AG10803 (cell line): ENCODE results near the gene COASY.
A peak's percentile ranks its signal among the peaks of the same experiment; 100 is the strongest.

Source experiments
- DNase-seq: peaks from one replicate; pipeline ENCODE4 v3.0.0; 2010; ENCODE audit warnings: low read depth
- H3K4me3 ChIP-seq: 2 replicates; pipeline ENCODE4 v1.5.1; 2011; ENCODE audit warnings: mild to moderate bottlenecking, low read length, control low read depth
- CTCF ChIP-seq: conservative IDR thresholded peaks from 2 replicates; pipeline ENCODE4 v1.5.1; 2011; ENCODE audit warnings: mild to moderate bottlenecking, low read length, control low read depth, inconsistent platforms

COASY gene

GRCh38 chr17:42586514-42587230, 24.7 kb downstream of the COASY start:
- no peak for TF ChIP-seq CTCF
- no peak overlapping the region for H3K4me3 ChIP-seq

GRCh38 chr17:42590886-42591285, 28.9 kb downstream of the COASY start:
- TF ChIP-seq CTCF, result no peak
- DNase-seq, result no peak
- H3K4me3 ChIP-seq, result no peak overlapping the region

More at GRCh38 chr17:42586514-42587230, 24.7 kb downstream of the COASY start:
- DNase-seq, result no peak

- DNase-seq, result no peak
- H3K4me3 ChIP-seq, result no peak overlapping the region
- TF ChIP-seq CTCF, result no peak
Observed at GRCh38 chr17:42591411-42591810, 29.5 kb downstream of the COASY start.

GRCh38 chr17:42596386-42596785, 34.4 kb downstream of the COASY start:
- no peak for TF ChIP-seq CTCF
- H3K4me3 ChIP-seq, result no peak overlapping the region

GRCh38 chr17:42598905-42599304, 37.0 kb downstream of the COASY start:
- no peak for TF ChIP-seq CTCF
- H3K4me3 ChIP-seq, result no peak overlapping the region
- DNase-seq, result peak; percentile 43

More at GRCh38 chr17:42596386-42596785, 34.4 kb downstream of the COASY start:
- DNase-seq, result no peak

GRCh38 chr17:42603318-42603717, 41.4 kb downstream of the COASY start:
- no peak for TF ChIP-seq CTCF
- no peak for DNase-seq
- H3K4me3 ChIP-seq, result no peak overlapping the region

- H3K4me3 ChIP-seq, result peak overlapping the region; percentile 97
- no peak for TF ChIP-seq CTCF
- no peak for DNase-seq
Observed at GRCh38 chr17:42607769-42608168, 45.8 kb downstream of the COASY start.
